ENCODE results near the gene BEGAIN. TPM values are rescaled to one million over a fixed set of nuclear protein-coding genes. Genes with fewer than 3 reads are reported as not detected.

The BEGAIN gene
- total RNA-seq, 1 donor from 2014 or later, result 5.1 TPM

DNA sequence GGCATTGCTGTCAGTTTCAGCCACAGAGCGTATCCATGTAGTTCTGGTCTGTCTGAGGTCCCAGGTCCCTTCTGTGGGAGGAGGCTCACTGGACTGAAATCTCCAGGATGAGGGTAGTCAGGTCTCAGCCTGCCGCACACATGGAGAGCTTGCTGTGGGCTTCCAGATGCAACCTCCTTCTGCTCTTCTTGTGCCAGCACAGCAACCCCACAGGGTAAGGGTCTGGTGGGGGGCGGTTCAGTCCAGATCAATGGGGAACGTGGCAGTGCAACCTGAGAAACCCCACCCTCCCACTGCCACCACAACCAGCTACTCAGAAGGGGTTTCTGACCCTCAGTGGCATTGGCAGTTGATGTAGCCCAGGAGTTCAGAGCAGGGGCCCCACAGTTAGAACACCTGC lies 61.2 kb downstream of the BEGAIN start:
- no peaks in the 10 kb centered on the region for H3K36me3 Mint-ChIP-seq
- TF ChIP-seq, protein P1, sequence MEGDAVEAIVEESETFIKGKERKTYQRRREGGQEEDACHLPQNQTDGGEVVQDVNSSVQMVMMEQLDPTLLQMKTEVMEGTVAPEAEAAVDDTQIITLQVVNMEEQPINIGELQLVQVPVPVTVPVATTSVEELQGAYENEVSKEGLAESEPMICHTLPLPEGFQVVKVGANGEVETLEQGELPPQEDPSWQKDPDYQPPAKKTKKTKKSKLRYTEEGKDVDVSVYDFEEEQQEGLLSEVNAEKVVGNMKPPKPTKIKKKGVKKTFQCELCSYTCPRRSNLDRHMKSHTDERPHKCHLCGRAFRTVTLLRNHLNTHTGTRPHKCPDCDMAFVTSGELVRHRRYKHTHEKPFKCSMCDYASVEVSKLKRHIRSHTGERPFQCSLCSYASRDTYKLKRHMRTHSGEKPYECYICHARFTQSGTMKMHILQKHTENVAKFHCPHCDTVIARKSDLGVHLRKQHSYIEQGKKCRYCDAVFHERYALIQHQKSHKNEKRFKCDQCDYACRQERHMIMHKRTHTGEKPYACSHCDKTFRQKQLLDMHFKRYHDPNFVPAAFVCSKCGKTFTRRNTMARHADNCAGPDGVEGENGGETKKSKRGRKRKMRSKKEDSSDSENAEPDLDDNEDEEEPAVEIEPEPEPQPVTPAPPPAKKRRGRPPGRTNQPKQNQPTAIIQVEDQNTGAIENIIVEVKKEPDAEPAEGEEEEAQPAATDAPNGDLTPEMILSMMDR (IDR thresholded peaks at IDR 0.05; ENCODE audit: unreplicated experiment), result no peak
- no peak overlapping the region for H3K4me3 Mint-ChIP-seq
- H3K27me3 Mint-ChIP-seq (ENCODE audit: low read depth), result no peaks in the 10 kb centered on the region
- H3K27ac Mint-ChIP-seq, result no peak overlapping the region
- DNase-seq (ENCODE audit: low spot score in 2 of 2, unreplicated experiment in 2 of 2), result peak in 1 of 2 experiments; percentile 31
- H3K4me1 Mint-ChIP-seq, result no peaks in the 10 kb centered on the region
- no peaks in the 10 kb centered on the region for H3K9me3 Mint-ChIP-seq

DNA sequence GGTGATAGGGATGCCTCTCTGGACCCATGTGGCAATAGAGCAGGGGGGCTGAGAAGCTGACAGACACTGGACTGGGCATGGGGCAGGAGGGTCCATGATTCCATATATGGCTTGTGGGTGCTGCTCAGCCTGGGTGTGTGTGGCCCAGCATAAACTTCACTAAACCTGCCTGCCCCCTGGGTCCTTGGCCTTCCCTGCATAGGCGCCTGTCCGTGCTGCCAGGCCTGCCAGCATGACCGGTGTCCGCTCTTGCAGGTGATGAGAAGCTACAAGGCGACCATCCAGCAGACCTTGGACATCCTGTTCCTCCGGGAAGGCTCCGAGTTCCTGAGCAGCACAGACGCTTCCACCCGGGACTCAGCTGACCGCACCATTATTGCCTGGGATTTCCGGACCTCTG lies 61.6 kb downstream of the BEGAIN start:
- no peaks in the 10 kb centered on the region for H3K36me3 Mint-ChIP-seq
- no peak overlapping the region for H3K27ac Mint-ChIP-seq
- H3K4me1 Mint-ChIP-seq, result no peaks in the 10 kb centered on the region
- H3K4me3 Mint-ChIP-seq, result no peak overlapping the region
- TF ChIP-seq, protein P1 (IDR thresholded peaks at IDR 0.05; ENCODE audit: unreplicated experiment), result no peak
- no peaks in the 10 kb centered on the region for H3K9me3 Mint-ChIP-seq
- H3K27me3 Mint-ChIP-seq (ENCODE audit: low read depth), result no peaks in the 10 kb centered on the region
- peak in 1 of 2 experiments; percentile 21 for DNase-seq (ENCODE audit: low spot score in 2 of 2, unreplicated experiment in 2 of 2)

DNA sequence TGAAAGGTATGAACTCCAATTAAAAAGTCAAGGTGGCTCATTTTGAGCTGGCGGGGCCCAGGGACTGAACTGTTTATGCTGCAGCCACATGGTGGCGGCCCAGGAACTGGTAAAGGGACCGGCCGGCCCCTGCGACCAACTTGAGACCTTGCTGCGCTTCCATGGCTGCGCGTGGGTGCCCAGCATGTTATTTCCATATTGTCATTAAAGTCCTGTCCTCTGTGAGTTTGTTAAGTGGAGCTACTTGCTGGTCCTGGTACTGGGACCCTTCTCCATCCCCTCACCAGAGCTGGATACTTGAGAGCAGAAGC lies 62.3 kb downstream of the BEGAIN start:
- Mint-ChIP-seq H3K36me3 (no peaks in the 10 kb centered on the region), H3K27me3 (ENCODE audit: low read depth) (no peaks in the 10 kb centered on the region), H3K27ac (no peak overlapping the region), H3K4me3 (no peak overlapping the region), H3K4me1 (no peaks in the 10 kb centered on the region), H3K9me3 (no peaks in the 10 kb centered on the region)
- TF ChIP-seq, protein P1 (IDR thresholded peaks at IDR 0.05; ENCODE audit: unreplicated experiment), result no peak
- DNase-seq (ENCODE audit: low spot score in 2 of 2, unreplicated experiment in 2 of 2), result peak in 1 of 2 experiments; percentile 39

DNA sequence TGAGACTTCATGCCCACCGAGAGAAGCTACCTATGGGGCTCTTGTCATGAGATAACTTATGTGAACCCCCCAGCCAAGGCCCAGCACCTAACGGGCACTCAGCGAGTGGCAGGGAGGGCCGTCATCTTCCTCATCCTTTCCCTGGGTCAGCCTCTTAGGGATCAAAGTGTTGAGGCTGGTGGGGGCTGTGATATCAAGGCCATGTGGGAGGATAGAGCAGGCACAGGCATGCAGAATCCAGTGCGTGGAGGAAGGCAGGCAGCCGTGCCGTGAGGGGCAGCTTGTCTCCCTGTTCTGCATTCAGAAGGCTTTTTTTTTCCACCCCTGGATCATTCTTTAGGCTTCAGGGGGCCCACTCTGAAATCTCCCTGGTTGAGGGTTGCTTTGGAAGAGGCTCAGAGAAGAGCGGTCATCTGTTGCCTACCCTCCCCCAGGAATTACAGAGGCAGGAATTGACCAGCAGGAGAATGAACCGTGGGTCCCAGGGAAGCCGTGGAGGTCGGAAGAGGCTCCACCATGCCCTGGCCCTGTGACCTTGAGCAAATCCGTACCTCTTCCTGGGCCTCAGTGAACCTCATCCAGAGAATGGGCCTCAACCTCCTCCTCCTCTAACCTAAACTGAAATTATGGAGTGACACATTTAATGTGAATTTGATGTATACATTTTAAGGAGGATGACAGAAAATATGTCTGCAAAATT lies 62.8 kb downstream of the BEGAIN start:
- Mint-ChIP-seq H3K9me3 (no peaks in the 10 kb centered on the region), H3K27me3 (ENCODE audit: low read depth) (no peaks in the 10 kb centered on the region), H3K27ac (no peak overlapping the region), H3K4me1 (no peaks in the 10 kb centered on the region), H3K4me3 (no peak overlapping the region), H3K36me3 (no peaks in the 10 kb centered on the region)
- peak in 1 of 2 experiments; percentile 31 for DNase-seq (ENCODE audit: low spot score in 2 of 2, unreplicated experiment in 2 of 2)
- TF ChIP-seq, protein P1 (IDR thresholded peaks at IDR 0.05; ENCODE audit: unreplicated experiment), result no peak

DNA sequence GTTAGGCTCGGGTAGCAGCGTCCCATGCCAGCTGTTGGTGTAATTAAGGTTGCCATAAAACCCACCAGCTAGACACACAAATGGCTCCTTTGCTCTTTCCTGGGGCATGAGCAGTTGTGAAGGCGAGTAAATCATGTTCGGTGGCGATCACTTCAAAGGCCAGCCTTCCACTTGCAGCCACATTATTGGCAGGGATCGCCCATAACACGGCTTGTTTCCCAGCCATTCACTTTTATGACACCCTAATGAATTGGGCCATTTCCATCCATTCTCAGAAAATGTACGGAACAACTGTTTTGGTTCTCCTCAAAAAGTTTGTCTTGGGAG lies 63.4 kb downstream of the BEGAIN start:
- DNase-seq (ENCODE audit: low spot score in 2 of 2, unreplicated experiment in 2 of 2), result no peak
- H3K4me3 Mint-ChIP-seq, result no peak overlapping the region
- H3K36me3 Mint-ChIP-seq, result no peaks in the 10 kb centered on the region
- TF ChIP-seq, protein P1 (IDR thresholded peaks at IDR 0.05; ENCODE audit: unreplicated experiment), result no peak
- no peaks in the 10 kb centered on the region for H3K4me1 Mint-ChIP-seq
- no peaks in the 10 kb centered on the region for H3K27me3 Mint-ChIP-seq (ENCODE audit: low read depth)
- no peak overlapping the region for H3K27ac Mint-ChIP-seq
- no peaks in the 10 kb centered on the region for H3K9me3 Mint-ChIP-seq
